Stimulated activated CD4-positive, alpha-beta T cell treated with anti-CD3 and anti-CD28 coated beads, Interleukin-15, amount 100 ng/mL, for 48 hours (primary cell): ENCODE results near the gene CLVS2.

ENCODE experiments used
- DNase-seq, 2 donors: peaks; one replicate each; pipeline ENCODE4 v3.0.0-alpha.2; 2020; ENCODE audit warnings: low read depth in 2 of 2

CLVS2 gene

GRCh38 chr6:123024976-123025375 lies 28.9 kb downstream of the CLVS2 start:
- DNase-seq, result no peak

GRCh38 chr6:123027408-123027807 lies 31.4 kb downstream of the CLVS2 start:
- DNase-seq, result no peak

GRCh38 chr6:123028263-123028662 lies 32.2 kb downstream of the CLVS2 start:
- DNase-seq, result no peak

- no peak for DNase-seq
Observed at GRCh38 chr6:123030282-123030681, 34.2 kb downstream of the CLVS2 start.

GRCh38 chr6:123036648-123037047 lies 40.6 kb downstream of the CLVS2 start:
- no peak for DNase-seq

- no peak for DNase-seq
Observed at GRCh38 chr6:123039431-123039830, 43.4 kb downstream of the CLVS2 start.

GRCh38 chr6:123042401-123042800 lies 46.4 kb downstream of the CLVS2 start:
- no peak for DNase-seq

GRCh38 chr6:123044341-123044860 lies 48.4 kb downstream of the CLVS2 start:
- no peak for DNase-seq

GRCh38 chr6:123053602-123054225 lies 57.7 kb downstream of the CLVS2 start:
- DNase-seq, result no peak

GRCh38 chr6:123055256-123055655 lies 59.2 kb downstream of the CLVS2 start:
- DNase-seq, result no peak

- DNase-seq, result no peak
Observed at GRCh38 chr6:123062670-123063069, 66.6 kb downstream of the CLVS2 start.

- no peak for DNase-seq
Observed at GRCh38 chr6:123064038-123064437, 68.0 kb downstream of the CLVS2 start.

- DNase-seq, result no peak
Observed at GRCh38 chr6:123074616-123075015, 78.6 kb downstream of the CLVS2 start.

- no peak for DNase-seq
Observed at GRCh38 chr6:123085403-123085802, 89.4 kb downstream of the CLVS2 start.

GRCh38 chr6:123089226-123089625 lies 93.2 kb downstream of the CLVS2 start:
- no peak for DNase-seq

GRCh38 chr6:123091091-123091895 lies 95.3 kb downstream of the CLVS2 start:
- no peak for DNase-seq

- DNase-seq, result no peak
Observed at GRCh38 chr6:123091896-123092271, 95.8 kb downstream of the CLVS2 start.

GRCh38 chr6:123094795-123095194 lies 98.8 kb downstream of the CLVS2 start:
- DNase-seq, result no peak

GRCh38 chr6:123105561-123105960 lies 109.5 kb downstream of the CLVS2 start:
- no peak for DNase-seq

- no peak for DNase-seq
Observed at GRCh38 chr6:123116370-123116769, 120.3 kb downstream of the CLVS2 start.

GRCh38 chr6:123117145-123117908 lies 121.3 kb downstream of the CLVS2 start:
- DNase-seq, result no peak

- no peak for DNase-seq
Observed at GRCh38 chr6:123118811-123119210, 122.8 kb downstream of the CLVS2 start.
